ENCODE results near the gene MINAR1. TPM values are rescaled to one million over a fixed set of nuclear protein-coding genes. Genes with fewer than 3 reads are reported as not detected.
"Not testable (repeated sequence)": the region's sequence is repeated elsewhere in the genome, so short reads cannot be mapped to it uniquely, and the experiment has no call there.

The MINAR1 gene
- total and polyA plus RNA-seq, 7 donors: 0.14 to 0.36 (median 0.16) TPM; not detected in 2

DNA sequence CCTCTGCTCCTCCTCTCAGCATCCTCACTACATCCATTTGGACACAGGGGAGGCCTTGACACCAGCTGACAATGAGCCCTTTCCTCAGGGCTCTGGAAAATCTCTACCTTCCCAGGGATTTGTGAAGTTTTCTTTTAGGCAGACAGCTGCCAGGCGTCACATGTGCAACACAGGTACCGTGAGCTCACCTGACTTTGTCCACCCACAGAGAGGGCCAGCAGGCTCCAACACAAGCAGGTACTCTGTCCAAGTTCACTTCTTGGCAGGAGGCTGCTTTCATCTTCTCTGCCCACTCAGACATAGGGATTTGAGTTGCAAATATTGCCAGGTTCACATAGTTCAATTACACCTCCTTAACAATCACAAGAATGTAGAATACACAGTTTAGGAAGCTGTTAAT is 15.3 kb upstream of the MINAR1 start:
- H3K27ac ChIP-seq: no peak overlapping the region

DNA sequence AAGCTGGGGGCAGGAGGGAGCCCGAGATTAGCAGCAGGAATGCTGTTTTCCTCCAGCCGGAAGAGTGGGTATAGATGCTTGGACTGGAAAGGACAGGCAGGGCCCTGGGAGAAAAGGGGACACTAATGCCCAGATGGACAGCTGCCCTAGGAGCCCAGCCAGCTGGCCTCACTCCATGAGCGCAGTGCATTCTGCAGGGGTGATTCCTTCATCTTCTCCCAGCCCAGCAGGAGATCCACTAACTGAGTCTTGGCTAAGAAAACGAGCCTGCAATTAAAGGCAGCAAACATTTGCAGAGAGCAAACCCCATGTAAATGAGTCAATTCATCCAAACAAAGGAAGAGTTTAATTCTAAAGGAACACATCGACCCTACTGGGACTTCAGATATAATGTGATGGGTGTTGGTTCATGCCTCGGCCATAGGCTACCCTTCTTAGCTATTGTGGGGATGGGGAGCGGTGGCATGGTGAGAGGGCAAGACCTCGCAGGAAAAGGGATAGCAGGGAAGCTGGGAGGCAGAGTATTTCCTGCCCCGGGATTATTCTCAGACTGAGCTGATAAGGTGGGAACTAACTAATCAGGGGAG is 13.3 kb upstream of the MINAR1 start:
- Histone ChIP-seq H3K9me3 (no peaks in the 10 kb centered on the region), H3K36me3 (no peaks in the 10 kb centered on the region), H3K4me3 (no peak overlapping the region), H3K4me1 (no peaks in the 10 kb centered on the region), H3K27ac (no peak overlapping the region), H3K27me3 (no peaks in the 10 kb centered on the region)
- 68 to 73% methylated on average over 9 of the region's 9 CpGs for WGBS, 2 donors
- DNase-seq: no peak
- intact Hi-C loops (cut with DNase I): no loop called here
- TF ChIP-seq POLR2AphosphoS5 (IDR thresholded peaks at IDR 0.05) (no peak), EP300 (IDR thresholded peaks at IDR 0.05) (no peak), POLR2A (IDR thresholded peaks at IDR 0.05) (no peak)
- TF ChIP-seq, protein P1, sequence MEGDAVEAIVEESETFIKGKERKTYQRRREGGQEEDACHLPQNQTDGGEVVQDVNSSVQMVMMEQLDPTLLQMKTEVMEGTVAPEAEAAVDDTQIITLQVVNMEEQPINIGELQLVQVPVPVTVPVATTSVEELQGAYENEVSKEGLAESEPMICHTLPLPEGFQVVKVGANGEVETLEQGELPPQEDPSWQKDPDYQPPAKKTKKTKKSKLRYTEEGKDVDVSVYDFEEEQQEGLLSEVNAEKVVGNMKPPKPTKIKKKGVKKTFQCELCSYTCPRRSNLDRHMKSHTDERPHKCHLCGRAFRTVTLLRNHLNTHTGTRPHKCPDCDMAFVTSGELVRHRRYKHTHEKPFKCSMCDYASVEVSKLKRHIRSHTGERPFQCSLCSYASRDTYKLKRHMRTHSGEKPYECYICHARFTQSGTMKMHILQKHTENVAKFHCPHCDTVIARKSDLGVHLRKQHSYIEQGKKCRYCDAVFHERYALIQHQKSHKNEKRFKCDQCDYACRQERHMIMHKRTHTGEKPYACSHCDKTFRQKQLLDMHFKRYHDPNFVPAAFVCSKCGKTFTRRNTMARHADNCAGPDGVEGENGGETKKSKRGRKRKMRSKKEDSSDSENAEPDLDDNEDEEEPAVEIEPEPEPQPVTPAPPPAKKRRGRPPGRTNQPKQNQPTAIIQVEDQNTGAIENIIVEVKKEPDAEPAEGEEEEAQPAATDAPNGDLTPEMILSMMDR (IDR thresholded peaks at IDR 0.05): no peak

More for the DNA sequence above, 15.3 kb upstream of the MINAR1 start:
- intact Hi-C loops (cut with DNase I): no loop called here
- DNase-seq: no peak
- Histone ChIP-seq H3K36me3 (no peaks in the 10 kb centered on the region), H3K27me3 (no peaks in the 10 kb centered on the region), H3K4me1 (no peaks in the 10 kb centered on the region), H3K4me3 (no peak overlapping the region), H3K9me3 (no peaks in the 10 kb centered on the region)
- TF ChIP-seq EP300 (IDR thresholded peaks at IDR 0.05) (no peak), POLR2AphosphoS5 (IDR thresholded peaks at IDR 0.05) (no peak), POLR2A (IDR thresholded peaks at IDR 0.05) (no peak)
- TF ChIP-seq, protein P1 (IDR thresholded peaks at IDR 0.05): no peak
- WGBS, 2 donors: 94 to 95% methylated on average over 2 of the region's 2 CpGs

- DNase-seq: no peak
- TF ChIP-seq EP300 (IDR thresholded peaks at IDR 0.05): no peak
- TF ChIP-seq, protein P1 (IDR thresholded peaks at IDR 0.05): no peak
- TF ChIP-seq POLR2A (IDR thresholded peaks at IDR 0.05): no peak
- TF ChIP-seq POLR2AphosphoS5 (IDR thresholded peaks at IDR 0.05): no peak
- Histone ChIP-seq H3K4me1 (no peaks in the 10 kb centered on the region), H3K36me3 (no peaks in the 10 kb centered on the region), H3K27me3 (peaks cover 0 to 41% (median 14%) of the 10 kb centered on the region in 3 donors), H3K9me3 (no peaks in the 10 kb centered on the region), H3K27ac (no peak overlapping the region), H3K4me3 (no peak overlapping the region)
- intact Hi-C loops (cut with DNase I): no loop called here
- WGBS, 2 donors: 87 to 88% methylated on average over 10 of the region's 10 CpGs
Observed at GRCh38 chr15:79425591-79426295, 6.4 kb upstream of the MINAR1 start.

DNA sequence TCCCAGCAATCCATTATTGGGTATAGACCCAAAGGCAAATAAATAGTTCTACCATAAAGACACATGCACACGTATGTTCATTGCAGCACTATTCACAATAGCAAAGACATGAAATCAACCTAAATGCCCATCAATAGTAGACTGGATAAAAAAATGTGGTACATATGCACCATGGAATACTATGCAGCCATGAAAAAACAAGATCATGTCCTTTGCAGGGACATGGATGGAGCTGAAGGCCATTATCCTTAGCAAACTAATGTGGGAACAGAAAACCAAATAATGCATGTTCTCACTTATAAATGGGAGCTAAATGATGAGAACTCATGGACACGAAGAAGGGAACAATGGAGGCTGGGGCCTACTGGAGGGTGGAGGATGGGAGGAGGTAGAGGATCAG is 5.2 kb upstream of the MINAR1 start:
- Histone ChIP-seq H3K27me3 (peaks cover 0 to 53% (median 26%) of the 10 kb centered on the region in 3 donors), H3K4me1 (peaks cover 0 to 11% (median 10%) of the 10 kb centered on the region in 4 donors)
- H3K9me3 ChIP-seq; intact Hi-C loops (cut with DNase I); H3K36me3 ChIP-seq; H3K27ac ChIP-seq; H3K4me3 ChIP-seq; DNase-seq: not testable (repeated sequence)
- WGBS, 2 donors: 95 to 97% methylated on average over 2 of the region's 2 CpGs

DNA sequence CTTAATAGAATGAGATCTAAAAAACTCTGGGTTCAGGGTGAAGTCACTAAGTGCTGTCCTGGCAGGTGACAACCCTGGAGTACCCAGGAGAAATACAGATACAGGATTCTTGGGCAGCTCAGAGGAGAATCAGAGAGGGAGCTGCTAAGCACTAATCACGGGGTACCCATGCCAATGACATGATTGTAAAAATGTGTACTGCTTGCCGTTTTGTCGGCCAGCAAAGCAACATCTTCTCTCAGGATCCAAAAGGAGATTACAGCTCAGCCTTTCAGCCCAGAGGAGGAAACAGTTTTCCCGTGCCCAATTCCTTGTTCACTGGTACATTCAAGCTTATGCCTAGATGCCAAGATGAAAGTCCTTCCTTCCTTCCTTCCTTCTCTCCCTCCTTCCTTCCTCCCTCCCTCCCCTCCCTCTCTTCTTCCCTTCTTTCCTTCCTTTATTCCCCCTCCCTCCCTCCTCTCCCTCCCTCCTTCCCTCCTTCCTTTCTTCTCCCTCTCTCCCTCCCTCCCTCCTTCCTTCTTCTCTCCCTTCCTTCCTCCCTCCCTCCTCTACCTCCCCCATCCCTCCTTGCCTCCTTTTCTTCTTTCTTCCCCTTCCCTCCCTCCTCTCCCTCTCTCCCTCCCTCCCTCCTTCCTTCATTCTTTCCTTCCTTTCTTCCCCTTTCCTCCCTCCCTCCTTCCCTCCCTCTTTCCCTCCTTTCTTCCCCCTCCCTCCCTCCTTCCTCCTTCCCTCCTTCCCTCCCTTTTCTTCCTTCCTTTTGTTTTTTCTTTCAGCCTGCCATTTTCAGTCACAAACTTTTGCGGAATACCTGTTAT is 4.1 kb upstream of the MINAR1 start:
- DNase-seq: no peak

More for the DNA sequence above, 4.1 kb upstream of the MINAR1 start:
- TF ChIP-seq EP300 (IDR thresholded peaks at IDR 0.05): no peak
- no peak for TF ChIP-seq POLR2A (IDR thresholded peaks at IDR 0.05)
- TF ChIP-seq, protein P1 (IDR thresholded peaks at IDR 0.05): no peak
- TF ChIP-seq POLR2AphosphoS5 (IDR thresholded peaks at IDR 0.05): no peak
- H3K27ac ChIP-seq: no peak overlapping the region
- no peaks in the 10 kb centered on the region for H3K36me3 ChIP-seq
- peaks cover 0 to 21% (median 20%) of the 10 kb centered on the region in 4 donors for H3K4me1 ChIP-seq
- H3K4me3 ChIP-seq: no peak overlapping the region
- WGBS, 2 donors: 38 to 63% methylated on average over 5 of the region's 5 CpGs
- H3K27me3 ChIP-seq: peaks cover 2 to 64% (median 36%) of the 10 kb centered on the region in 3 donors
- H3K9me3 ChIP-seq: no peaks in the 10 kb centered on the region
- intact Hi-C loops (cut with DNase I): no loop called here

Data from sigmoid colon (tissue), 7 donors.